ENCODE results near the gene ARHGEF3.

DNA sequence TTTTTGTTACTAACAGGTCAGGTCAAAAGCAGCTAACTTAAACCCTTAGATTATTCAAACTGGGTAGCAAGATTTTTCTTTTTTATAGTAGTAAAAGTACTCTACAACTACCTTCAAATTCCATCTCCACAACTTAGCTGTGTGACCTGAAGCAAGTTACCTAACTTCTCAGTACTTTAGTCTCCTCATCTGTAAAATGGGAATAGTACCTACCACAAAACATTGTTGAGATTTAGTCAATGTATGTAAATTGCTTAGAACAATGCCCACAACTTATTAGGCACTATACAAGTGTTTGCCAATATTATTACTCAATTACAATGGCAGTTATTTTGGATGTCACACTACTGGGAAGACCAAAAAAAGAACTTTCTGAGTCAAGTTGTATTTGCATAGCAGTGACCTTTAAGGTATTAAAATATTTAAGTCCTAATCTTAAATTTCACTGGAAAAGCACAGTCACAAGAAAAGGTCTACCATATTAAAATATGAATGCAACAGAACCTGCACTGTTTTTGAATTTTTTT, 121.6 kb downstream of the ARHGEF3 start:
- TF ChIP-seq CTCF (conservative IDR thresholded peaks at IDR 0.05) (no peak), ZFX (IDR thresholded peaks at IDR 0.05) (no peak)
